Small intestine (tissue), 7 donors: ENCODE data around the gene SALL2. TPM values are rescaled to one million over a fixed set of nuclear protein-coding genes. Genes with fewer than 3 reads are reported as not detected.
"Not testable (repeated sequence)": the region's sequence is repeated elsewhere in the genome, so short reads cannot be mapped to it uniquely, and the experiment has no call there.

Experiments used
- DNase-seq, 2 donors: peaks; one replicate each; pipeline versions ENCODE4 v3.0.0 to v3.0.0-alpha.2; 2013
- FAIRE-seq: peaks from 2 replicates; lab custom pipeline; 2012; peaks lifted over from hg19 to GRCh38; lab: Jason Lieb, UNC
- H3K27ac ChIP-seq, 3 donors: one replicate each; pipeline ENCODE4 v1.5.1; 2013; ENCODE audit warnings: low read length in 2 of 3, mild to moderate bottlenecking in 2 of 3, control low read depth in 1 of 3, inconsistent platforms in 1 of 3, low read depth in 1 of 3, moderate library complexity in 1 of 3
- H3K27me3 ChIP-seq, 3 donors: one replicate each; pipeline ENCODE4 v1.6.1; 2013; ENCODE audit warnings: low read length in 3 of 3, inconsistent platforms in 1 of 3; ENCODE audit not compliant: control insufficient read depth in 3 of 3, insufficient read depth in 3 of 3
- H3K36me3 ChIP-seq, 3 donors: one replicate each; pipeline ENCODE4 v1.6.1; 2013; ENCODE audit warnings: low read length in 3 of 3, inconsistent platforms in 1 of 3, low read depth in 1 of 3, mild to moderate bottlenecking in 1 of 3, moderate library complexity in 1 of 3; ENCODE audit not compliant: control insufficient read depth in 3 of 3, insufficient read depth in 2 of 3
- H3K4me1 ChIP-seq, 3 donors: one replicate each; pipeline ENCODE4 v1.6.1; 2013; ENCODE audit warnings: low read length in 2 of 3, inconsistent platforms in 1 of 3, low read depth in 1 of 3, mild to moderate bottlenecking in 1 of 3, moderate library complexity in 1 of 3; ENCODE audit not compliant: control insufficient read depth in 3 of 3, insufficient read depth in 2 of 3
- H3K4me3 ChIP-seq, 3 donors: one replicate each; pipeline ENCODE4 v1.5.1; 2013; ENCODE audit warnings: low read length in 3 of 3, control low read depth in 1 of 3, inconsistent platforms in 1 of 3, low read depth in 1 of 3, mild to moderate bottlenecking in 1 of 3, moderate library complexity in 1 of 3
- H3K9me3 ChIP-seq, 2 donors: one replicate each; pipeline ENCODE4 v1.6.1; 2013; ENCODE audit warnings: low read depth in 1 of 2, low read length in 1 of 2; ENCODE audit not compliant: control insufficient read depth in 2 of 2, insufficient read depth in 1 of 2
- WGBS, 3 donors: extraction: QIAGEN DNeasy Blood & Tissue Kit; methylation state at CpG; one replicate each; pipeline ENCODE4 v1.1.7; 2013; 5-methylcytosine and 5-hydroxymethylcytosine counted together
- polyA plus RNA-seq, 4 donors: library from polyadenylated mRNA; stranded (reverse) in 3 of 4; unstranded in 1 of 4; fragments of 200-250 nt in 3 of 4; fragments of 120-200 nt in 1 of 4; gene quantifications; one replicate each; pipeline versions ENCODE4 v1.2.1 to v1.2.3, GENCODE V29; 2013
- donor health status: healthy with polysubstance abuse.
- donor health status: control.
- donor health status: control.
- donor health status: Bipolar disorder and iron deficiency.
- donor health status: healthy.

The SALL2 gene
- polyA plus RNA-seq, 4 donors: 1.6 to 6.2 (median 2.5) TPM; not detected in 1

- H3K36me3 ChIP-seq, H3K9me3 ChIP-seq, H3K27ac ChIP-seq, DNase-seq, H3K4me1 ChIP-seq, H3K4me3 ChIP-seq, H3K27me3 ChIP-seq, FAIRE-seq: not testable (repeated sequence)
- 81 to 92% (median 91%) methylated on average over 3 to 7 of the region's 7 CpGs for WGBS, 3 donors
These were observed 18.4 kb upstream of the SALL2 start for GRCh38 chr14:21544588-21544987.

GRCh38 chr14:21543963-21544362, 17.8 kb upstream of the SALL2 start:
- 49 to 57% (median 56%) methylated on average over 5 of the region's 5 CpGs for WGBS, 3 donors
- no peak for FAIRE-seq
- Histone ChIP-seq H3K9me3 (no peaks in the 10 kb centered on the region), H3K27me3 (no peaks in the 10 kb centered on the region), H3K36me3 (no peaks in the 10 kb centered on the region), H3K4me3 (no peak overlapping the region), H3K27ac (no peak overlapping the region), H3K4me1 (no peaks in the 10 kb centered on the region)
- DNase-seq: no peak

- FAIRE-seq (no peak), DNase-seq (no peak)
- Histone ChIP-seq H3K9me3 (no peaks in the 10 kb centered on the region), H3K36me3 (no peaks in the 10 kb centered on the region), H3K27ac (no peak overlapping the region), H3K27me3 (no peaks in the 10 kb centered on the region), H3K4me1 (no peaks in the 10 kb centered on the region), H3K4me3 (no peak overlapping the region)
- 54 to 71% (median 67%) methylated on average over 7 of the region's 7 CpGs for WGBS, 3 donors
These were observed 17.4 kb upstream of the SALL2 start for GRCh38 chr14:21543521-21543960.

- no peak overlapping the region for H3K4me3 ChIP-seq
- H3K36me3 ChIP-seq: no peaks in the 10 kb centered on the region
- H3K4me1 ChIP-seq: no peaks in the 10 kb centered on the region
- no peaks in the 10 kb centered on the region for H3K9me3 ChIP-seq
- H3K27ac ChIP-seq: no peak overlapping the region
- peaks cover 0 to 3% (median 0%) of the 10 kb centered on the region in 3 donors for H3K27me3 ChIP-seq
- FAIRE-seq (no peak), DNase-seq (no peak)
- 89 to 92% (median 90%) methylated on average over 9 of the region's 9 CpGs for WGBS, 3 donors
These were observed 15.4 kb upstream of the SALL2 start for GRCh38 chr14:21541413-21542074.

GRCh38 chr14:21539189-21539940, 13.2 kb upstream of the SALL2 start:
- WGBS, 3 donors: 10 to 17% (median 17%) methylated on average over 3 of the region's 3 CpGs
- no peak overlapping the region for H3K4me3 ChIP-seq
- H3K36me3 ChIP-seq: no peaks in the 10 kb centered on the region
- H3K27me3 ChIP-seq: peaks cover 0 to 12% (median 8%) of the 10 kb centered on the region in 3 donors
- H3K4me1 ChIP-seq: no peaks in the 10 kb centered on the region
- no peak overlapping the region for H3K27ac ChIP-seq
- no peak for DNase-seq
- H3K9me3 ChIP-seq: no peaks in the 10 kb centered on the region
- FAIRE-seq: no peak

GRCh38 chr14:21537090-21537424, 10.9 kb upstream of the SALL2 start:
- peak overlapping the region in 1 of 3 donors; percentile 28 for H3K4me3 ChIP-seq
- DNase-seq: no peak
- no peaks in the 10 kb centered on the region for H3K4me1 ChIP-seq
- H3K9me3 ChIP-seq: no peaks in the 10 kb centered on the region
- WGBS, 3 donors: 16 to 28% (median 17%) methylated on average over 3 of the region's 3 CpGs
- no peak overlapping the region for H3K27ac ChIP-seq
- no peak for FAIRE-seq
- peaks cover 0 to 12% (median 8%) of the 10 kb centered on the region in 3 donors for H3K27me3 ChIP-seq
- H3K36me3 ChIP-seq: no peaks in the 10 kb centered on the region

GRCh38 chr14:21536418-21537089, 10.4 kb upstream of the SALL2 start:
- WGBS, 3 donors: 3 to 6% (median 4%) methylated on average over 24 to 25 of the region's 25 CpGs
- Histone ChIP-seq H3K4me3 (peak overlapping the region in 1 of 3 donors; percentile 28), H3K36me3 (no peaks in the 10 kb centered on the region), H3K27ac (no peak overlapping the region), H3K4me1 (no peaks in the 10 kb centered on the region), H3K27me3 (peaks cover 0 to 12% (median 8%) of the 10 kb centered on the region in 3 donors), H3K9me3 (no peaks in the 10 kb centered on the region)
- FAIRE-seq (no peak), DNase-seq (peak in 1 of 2 donors; percentile 32)

- Histone ChIP-seq H3K9me3 (no peaks in the 10 kb centered on the region), H3K36me3 (no peaks in the 10 kb centered on the region), H3K4me1 (no peaks in the 10 kb centered on the region), H3K27ac (no peak overlapping the region), H3K4me3 (peak overlapping the region in 1 of 3 donors; percentile 28), H3K27me3 (peaks cover 0 to 12% (median 8%) of the 10 kb centered on the region in 3 donors)
- WGBS, 3 donors: 18 to 29% (median 25%) methylated on average over 6 of the region's 6 CpGs
- DNase-seq: no peak
- FAIRE-seq: no peak
These were observed 9.6 kb upstream of the SALL2 start for GRCh38 chr14:21535545-21536417.
